NCI-H524 treated with DMSO at 0.1 percent for 48 hours (cell line): ENCODE results near the gene WDR7.
A peak's percentile ranks its signal among the peaks of the same experiment; 100 is the strongest.

Experiments used
- DNase-seq: peaks from one replicate; lab custom pipeline; 2025; lab: John Stamatoyannopoulos, UW

Gene WDR7

DNA sequence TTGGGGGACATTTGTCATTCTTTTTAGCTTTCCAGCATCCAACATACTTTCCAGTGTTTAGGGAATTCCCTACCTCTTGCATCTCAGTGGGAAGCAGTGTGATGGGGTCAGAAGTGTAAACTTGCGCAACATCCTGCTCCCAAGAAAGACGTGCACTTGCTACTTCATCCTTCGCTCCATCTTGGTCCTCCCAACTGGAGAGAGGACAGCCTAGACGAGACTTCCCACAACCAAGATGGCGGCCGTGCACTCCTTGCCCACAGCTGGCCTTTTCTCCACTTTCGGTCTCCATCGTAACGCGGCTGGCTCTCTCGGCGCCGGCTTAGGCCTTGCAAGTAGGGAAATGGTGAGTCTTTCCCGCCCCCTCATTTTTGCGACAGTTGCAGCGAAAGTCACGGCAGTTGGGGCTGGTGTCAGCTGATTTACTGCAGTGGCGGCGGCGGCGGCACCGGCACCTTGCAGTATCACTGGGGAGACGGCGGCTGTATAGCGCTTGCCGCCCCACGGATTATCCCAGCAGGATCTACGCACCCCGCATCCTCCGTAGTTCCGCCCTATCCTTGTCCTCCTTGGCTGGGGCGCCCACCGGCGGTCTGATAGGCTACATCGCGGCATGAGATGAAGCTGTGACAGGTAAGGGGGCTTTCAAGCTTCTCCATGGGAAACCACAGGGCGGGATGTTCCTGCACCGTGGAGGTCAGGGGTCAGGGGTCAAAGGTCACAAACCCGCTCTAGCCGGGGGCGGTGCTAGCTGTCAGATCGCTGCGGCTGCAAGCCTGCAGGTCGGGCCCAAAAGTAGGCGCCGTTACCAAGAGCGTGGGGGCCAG lies at the start of gene WDR7:
Gene WDR7 (plus strand): TSS at position 416 of the 827 bp plus-strand sequence. CDS start 21,157 bp downstream, outside the sequence.
- DNase-seq: peak; percentile 91

DNA sequence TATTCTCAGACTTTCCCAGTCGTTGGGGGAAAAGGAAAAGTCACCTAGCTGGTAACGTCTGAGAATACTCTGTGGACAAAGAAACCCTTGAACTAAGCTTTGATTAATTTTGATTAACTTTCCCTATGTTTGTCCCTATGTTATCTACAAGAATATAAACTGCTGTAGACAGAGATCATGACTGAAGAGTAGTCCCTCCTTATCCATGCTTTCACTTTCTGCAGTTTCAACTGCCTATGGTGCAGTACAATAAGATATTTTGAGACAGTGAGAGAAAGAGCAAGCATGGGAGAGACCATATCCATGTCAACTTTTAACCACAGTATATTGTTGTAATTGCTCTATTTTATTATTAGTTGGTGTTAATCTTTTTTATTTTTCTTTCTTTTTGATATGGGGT lies 44.5 kb upstream of the WDR7 start:
- no peak for DNase-seq

DNA sequence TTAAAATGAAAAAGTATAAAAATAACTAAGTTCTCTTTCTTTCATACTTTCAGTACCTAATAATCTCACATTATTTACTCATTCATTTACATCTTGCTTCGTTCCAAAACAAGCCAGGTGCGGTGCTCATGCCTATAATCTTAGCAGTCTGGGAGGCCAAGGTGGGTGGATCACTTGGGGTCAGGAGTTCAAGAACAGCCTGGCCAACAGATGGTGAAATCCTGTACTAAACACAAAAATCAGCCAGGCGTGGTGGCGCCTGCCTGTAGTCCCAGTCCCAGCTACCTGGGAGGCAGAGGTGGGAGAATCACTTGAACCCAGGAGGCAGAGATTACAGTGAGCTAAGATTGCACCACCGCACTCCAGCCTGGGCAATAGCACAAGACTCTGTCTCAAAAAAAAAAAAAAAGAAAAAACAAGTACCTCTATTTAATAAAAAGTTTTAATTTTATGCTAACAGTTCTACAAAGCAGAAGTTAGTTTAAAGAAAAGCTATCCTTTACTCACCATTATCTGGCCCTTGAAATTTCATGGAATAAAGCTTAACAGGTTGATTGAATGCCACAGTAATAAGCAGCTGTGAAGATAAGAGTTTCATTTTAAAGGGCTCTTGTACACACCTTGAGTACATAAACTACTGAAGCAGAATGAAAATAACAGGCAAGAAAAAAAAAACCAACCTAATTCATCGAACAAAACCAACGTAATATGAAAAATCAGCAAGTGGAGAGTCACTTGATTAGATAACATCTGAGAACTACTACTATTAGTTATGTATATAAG lies 35.2 kb upstream of the WDR7 start:
- peak; percentile 57 for DNase-seq

DNA sequence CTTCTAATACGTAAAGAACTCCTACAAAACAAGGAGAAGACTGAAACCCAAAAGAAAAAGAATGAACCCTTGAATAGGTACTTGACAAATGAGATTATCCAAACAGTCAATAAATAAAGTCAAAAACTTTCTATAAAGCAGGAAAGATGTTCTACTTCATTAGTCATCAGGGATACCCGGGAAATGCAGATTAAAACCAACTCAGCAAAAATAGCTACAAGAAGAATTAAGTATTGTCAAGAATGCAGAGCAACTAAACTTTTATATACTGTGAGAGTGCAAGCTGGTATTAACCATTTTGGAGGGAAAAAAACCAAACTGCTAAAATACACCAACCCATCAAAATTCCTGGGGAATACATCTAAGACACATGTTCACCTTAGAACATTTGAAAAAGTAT lies 23.2 kb upstream of the WDR7 start:
- DNase-seq: no peak

DNA sequence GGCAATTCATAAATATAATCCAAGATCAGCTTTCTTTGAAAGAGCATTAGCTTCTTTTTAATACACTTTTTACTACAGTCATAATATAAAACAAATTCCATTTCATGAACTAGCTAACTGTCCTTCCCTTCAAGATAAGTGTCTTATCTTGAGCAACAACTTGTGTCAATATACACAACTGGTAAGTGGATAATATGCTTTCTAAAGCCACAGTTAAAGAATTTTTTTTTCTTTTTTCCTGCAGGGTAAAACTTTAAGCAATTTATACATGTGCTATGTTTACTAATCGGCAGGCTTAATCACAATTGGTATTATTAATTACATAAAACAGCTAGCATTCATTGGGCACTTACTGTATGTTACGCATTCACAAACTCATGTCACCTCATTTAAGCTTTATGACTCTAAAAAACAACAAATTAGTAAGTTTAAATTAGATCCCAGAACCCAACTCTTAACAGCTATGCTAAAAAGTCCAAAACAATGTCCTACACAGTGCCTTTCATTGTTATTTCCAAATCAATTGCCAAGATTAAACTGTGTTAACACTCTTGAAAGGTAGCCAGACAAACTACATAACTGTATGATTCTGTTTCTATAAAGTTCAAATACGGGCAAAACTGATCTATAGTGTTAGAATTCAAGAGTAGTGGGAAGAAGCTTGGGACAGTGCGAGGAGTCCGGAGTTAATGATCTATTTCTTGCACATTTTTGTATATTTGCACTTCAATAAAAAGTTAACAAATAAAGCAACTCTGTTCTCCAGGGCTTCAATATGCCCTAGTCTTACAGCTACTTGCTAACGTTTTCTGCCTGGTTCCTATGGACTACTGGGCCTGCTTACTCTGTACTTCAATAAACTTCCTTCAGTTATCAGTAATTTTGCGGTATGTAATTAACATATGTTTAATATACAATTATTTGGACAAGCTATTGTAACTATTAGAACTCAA lies 18.8 kb upstream of the WDR7 start:
- no peak for DNase-seq

DNA sequence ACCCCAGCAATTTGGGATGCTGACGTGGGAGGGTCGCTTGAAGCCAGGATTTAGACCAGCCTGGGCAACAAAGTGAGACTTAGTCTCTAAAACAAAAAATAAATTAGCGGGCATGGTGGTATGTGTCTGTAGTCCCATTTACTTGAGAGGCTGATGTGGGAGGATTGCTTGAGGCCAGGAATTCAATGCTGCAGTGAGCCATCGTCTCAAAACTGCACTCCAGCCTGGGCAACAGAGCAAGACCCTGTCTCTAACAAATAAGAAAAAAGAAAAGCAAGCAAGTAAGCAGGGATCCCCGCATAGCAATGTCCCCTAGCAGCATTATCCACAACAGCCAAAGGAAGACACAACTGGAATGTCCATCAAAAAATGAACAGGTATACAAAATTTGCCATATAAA lies 16.2 kb upstream of the WDR7 start:
- no peak for DNase-seq

DNA sequence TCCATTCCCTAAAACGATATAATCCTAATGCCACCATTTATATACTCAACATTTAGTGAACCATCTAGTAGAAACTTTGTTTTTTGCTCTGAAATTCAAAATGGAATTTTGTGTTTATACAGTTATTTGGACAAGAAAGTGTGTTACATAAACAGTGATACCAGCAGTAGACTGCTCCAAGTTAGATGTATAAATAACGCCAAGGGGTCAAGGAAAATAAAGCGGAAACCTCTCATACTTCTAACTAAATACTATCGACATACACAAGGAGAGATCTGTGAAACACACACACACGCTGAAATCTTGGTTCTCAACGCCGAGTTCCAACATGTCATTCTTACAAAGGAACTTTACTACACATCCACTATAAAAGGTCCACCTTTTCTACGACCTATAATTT lies 14.0 kb upstream of the WDR7 start:
- no peak for DNase-seq

DNA sequence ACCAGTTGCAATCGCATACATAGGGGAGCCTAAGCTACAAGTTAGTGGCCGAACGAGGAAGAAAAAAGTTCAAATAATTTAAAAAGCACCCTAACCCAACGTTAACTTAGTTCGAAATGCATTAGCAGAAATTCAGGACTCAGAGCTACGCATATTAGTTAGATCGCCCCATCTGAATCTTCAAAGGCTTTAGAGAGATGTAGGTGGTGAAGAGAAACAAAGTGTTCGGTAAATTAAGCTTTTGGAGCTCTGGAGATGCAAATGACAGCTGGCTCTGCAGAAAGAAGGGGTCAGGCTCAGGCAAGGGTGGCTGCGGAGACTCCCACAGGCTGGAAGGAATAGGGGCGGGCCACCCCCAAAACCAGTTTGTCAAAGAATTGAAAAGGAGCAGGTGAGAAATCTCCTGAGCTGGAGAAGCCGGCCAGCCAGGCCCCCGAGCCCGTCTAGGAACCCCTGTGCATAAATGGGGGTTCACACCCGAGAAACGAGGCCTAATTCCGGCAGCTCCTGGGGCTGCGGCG lies 13.4 kb upstream of the WDR7 start:
- DNase-seq: no peak

DNA sequence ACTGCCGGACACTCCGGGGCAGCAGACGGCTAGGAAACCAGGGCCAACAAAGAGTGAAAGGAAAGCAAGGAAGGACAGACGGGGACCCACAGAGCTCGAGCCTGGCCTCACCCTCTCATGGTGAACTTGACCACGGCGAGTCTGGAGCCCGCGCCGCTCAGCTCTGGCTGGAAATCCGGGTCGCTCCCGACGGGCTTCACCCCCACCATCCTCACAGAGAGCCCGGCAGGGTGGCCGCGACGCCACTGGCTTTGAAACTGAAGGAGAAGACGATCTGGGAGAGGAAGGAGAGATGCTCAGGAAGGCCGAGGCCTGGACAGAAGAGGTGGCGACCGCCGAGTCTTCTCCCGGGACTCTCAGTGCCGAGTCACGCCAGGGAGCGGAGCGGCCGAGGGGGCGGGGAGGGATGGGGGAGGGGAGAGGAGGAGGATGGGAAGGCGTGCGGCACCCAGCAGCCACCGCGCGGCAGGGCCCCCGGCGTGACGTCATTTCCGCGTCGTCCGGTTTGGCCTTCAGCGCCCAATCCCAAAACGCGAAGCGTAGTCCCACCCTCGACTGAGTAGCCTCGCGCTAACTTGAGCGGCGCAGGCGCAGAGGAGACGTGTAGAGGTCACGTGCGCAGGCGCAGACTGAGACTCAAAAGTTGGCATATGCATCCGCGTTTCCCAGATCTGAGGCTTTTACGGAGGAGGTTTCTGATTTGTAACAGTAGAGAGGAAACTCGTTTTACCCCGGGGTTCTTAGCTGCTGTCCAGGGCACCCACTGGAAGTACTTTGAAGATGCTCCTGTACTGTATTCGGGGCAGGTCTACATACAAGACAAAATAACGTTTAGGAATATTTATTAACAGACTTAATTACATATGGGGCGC lies 12.7 kb upstream of the WDR7 start, which contains the start of gene TXNL1:
Gene TXNL1 (minus strand): TSS at position 361 of the 872 bp plus-strand sequence. CDS start 152 bp downstream, at position 209.
- DNase-seq: peak; percentile 83

DNA sequence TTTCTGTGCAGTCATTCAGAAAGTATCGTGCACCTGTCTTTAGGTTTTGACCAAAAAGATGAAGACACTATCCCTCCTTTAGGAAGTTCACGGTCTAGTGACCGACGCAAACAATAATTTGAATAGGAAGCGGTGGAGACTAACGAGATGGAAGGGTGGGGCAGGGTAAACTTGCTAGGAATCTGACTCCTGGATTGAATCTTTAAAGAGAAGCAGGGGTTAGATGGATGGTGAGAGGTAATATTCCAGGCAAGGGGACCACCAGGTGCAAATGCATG lies 12.1 kb upstream of the WDR7 start:
- no peak for DNase-seq

DNA sequence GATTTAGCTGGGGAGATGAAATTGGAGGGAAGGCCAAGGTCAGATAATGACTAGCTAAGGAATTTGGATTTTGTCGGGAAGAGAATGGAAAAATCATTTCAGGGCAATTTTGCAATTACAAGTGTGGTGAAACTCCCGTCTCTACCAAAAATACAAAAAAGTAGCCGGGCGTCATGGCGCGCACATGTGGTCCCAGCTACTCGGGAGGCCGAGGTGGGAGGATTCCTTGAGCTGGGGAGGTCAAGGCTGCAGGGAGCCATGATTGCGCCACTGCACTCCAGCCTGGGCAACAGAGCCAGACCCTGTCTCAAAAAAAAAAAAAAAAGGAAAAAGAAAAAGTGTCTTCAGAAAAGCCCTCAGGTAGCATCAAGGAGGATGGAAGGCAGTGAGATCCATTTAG lies 11.6 kb upstream of the WDR7 start:
- DNase-seq: no peak

DNA sequence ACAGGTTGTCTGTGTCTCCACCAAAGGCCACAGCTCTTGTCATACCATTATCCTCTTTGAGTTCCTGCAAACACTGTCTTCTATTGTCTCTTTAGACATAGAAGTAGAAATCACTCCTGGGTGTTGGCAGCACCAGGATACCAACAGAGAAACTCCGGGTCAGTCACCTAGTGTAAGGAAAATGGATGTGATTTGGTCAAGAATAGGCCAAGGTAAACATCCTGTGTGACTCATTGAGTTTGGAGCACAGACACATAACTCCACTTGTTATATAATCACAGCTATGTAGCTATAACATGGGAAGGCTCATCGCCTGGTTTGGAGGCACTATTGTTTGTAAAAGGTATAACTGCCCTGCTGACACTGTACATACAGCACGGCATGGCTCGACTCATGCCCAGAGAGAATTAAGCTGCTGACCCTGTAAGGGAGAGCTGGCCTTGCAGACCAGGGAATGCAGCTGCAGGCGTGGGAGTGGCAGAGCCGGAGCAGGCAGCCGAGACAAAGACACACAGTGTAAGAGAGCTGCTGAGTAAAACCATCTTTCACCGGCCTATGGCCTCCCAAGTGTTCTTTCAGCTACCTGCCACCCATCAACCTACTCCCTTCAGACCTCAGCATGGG lies 9.3 kb upstream of the WDR7 start:
- DNase-seq: no peak

DNA sequence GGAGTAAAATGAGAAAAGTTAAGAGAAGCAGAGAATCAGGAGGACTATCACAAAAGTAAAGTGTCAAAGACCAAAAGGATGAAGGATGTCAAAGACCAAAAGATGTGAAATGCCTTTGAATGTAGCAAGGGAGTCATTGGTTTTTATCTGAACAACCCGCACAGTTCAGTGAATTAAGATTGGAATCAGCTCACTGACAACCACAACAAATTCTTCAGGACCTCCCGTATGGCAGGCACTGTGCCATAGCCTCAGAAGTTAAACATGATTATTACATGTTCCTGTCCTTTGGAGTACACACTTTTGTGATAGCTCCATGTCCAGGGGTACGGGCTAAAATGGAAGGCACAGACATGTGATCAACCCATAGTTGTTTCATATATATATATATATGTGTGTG lies 7.8 kb upstream of the WDR7 start:
- DNase-seq: no peak

DNA sequence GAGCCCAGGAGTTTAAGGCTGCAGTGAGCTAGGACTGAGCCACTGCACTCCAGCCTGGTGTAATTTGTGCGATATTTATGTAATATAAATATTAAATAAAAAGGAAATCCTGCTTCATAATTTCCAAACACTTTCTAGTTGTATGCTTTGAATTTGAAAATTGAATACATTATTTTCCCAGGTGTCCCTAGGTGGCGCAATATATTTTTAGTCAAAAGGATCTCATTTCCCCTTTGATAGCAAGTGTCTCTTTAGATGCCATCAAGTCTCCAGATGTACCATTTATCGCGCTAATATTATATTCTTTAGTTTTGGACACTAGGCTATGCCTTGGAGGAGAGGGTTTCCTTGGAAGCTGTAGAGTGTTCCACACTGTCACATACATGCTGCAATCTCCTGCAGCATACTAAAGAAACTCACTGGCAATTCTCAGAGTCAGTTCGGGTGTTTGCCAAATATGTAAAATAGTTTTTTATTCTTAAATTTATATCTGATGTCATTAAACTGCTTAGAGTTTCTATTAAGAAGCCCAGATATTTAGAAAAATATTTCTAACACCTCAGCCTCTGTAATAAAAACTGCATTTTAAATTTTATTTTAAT lies 5.6 kb upstream of the WDR7 start:
- DNase-seq: no peak

DNA sequence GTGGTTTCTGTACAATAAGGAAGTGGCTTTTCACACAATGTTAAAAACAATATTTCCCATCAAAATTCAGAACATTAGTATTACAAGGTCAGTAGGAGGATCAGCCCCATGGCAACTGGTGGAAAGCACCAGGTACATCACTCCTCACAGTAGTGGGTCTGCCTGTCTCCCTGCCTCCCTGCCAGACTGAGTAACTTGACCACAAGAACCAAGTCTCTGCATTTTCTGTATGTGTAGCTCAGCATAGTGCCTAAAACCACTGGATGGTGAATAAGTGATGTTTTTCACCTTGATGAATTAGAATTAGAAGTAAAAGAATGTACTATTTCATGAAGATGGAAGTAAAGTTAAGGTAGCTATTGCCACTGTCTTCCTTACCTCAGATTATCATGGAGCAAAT lies 4.1 kb upstream of the WDR7 start:
- no peak for DNase-seq

DNA sequence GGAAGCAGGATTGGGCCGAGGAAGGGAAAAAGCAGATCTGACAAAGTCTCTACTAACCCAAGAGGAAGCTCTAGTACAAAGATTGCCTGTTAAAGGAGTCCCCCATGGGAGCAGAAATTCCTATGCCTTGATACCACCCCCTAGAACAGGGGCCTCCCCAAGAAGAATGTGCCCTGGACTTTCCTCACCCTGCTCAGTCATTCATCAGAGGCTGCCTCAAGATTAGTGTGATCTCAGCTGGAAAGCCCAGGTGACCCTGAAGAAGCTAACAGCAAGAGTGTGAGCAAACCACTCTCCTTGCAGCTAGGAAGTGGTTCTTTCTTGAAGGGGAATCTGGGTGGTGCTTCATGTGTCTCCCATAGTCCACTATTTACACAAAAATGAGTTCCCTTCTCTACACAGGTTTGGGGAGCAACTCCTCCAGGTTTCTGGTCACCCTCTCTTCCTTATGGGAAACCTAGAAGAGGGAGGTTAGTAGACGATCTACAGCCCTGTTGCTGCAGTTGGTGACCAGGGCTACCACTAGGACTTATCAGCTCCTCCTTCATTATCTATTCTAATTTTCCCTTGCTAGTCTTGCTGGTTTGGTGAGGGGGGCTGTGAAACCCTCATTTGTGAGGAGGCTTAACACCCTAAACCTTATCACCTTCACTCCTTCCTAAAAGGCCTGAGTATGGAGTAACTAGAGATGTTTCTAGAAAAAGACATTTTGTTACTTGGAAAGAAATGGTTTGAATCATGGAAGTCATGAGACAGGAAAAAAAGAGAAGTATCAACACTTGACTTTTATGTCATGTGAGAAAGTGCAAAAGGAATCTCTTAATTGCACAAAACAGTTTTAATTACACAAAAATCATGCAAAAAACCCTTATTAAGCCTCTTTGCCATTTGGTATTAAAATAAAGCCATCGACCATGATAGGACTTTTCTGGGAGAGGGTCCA lies 2.9 kb upstream of the WDR7 start:
- DNase-seq: no peak

DNA sequence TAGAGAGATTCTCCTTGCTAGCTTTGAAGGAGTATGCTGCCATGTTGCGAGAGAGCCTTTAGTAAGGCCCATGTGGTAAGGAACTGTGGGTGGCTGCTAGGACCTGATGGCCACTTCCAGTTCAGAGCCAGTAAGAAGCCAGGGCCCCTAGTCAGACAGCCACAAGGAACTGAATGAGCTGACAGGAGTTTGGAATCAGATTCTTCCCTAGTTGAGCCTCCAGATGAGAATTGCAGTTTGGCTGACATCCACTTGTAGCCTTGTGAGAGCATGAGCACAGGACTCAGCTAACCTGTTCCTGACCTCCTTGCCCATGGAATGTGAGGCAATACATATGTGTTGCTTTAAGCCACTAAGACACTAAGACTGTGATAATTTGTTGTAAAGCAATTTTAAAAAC lies 1.2 kb upstream of the WDR7 start:
- DNase-seq: no peak

DNA sequence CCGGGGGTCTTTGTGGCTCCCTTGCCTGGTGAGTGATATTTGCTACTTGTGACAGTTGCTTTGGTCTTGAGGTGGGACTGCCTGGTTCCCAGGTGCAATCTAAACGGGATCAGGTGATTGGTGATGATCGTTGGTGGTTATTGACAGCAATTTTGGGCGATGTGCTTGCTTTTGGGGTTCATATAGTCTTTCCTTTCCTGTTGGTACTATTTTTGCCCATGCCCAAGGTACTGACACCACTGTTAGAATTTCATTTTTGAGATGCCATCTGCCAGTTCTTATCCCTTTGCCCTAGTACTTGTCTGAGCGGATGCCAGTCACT lies 573 bp downstream of the WDR7 start:
- DNase-seq: no peak

DNA sequence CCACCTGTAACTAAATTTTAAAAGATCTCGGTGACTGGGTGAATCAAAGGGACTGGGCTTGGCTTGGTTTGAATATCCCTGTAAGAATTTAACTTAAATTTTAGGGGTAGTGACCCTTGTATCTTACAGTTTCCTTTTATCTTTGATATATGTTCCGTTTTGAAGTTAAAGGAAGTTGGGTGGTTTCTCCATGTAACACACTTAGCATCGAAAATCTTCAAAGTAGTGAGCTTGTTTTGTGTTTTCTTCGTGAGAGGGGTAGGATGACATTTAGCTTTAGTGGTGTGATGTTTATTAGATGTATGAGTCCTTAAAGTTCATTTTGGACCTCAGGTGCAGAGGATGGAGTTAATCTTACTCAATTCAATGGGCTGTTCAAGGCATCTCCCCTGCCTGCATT lies 1.6 kb downstream of the WDR7 start:
- DNase-seq: no peak
